Measurements from ENCODE around the gene NCF2.

GRCh38 chr1:183589384-183589783, 875 bp downstream of the NCF2 start:
- TF ChIP-seq CTCF (IDR thresholded peaks at IDR 0.05; ENCODE audit: low read depth, low read length) (no peak), EZH2phosphoT487 (IDR thresholded peaks at IDR 0.05; ENCODE audit: low read depth) (no peak)

Data from OCI-LY3 (cell line).